Ovary (tissue), 9 donors: Measurements from ENCODE around the gene PHKB. TPM values are rescaled to one million over a fixed set of nuclear protein-coding genes. Genes with fewer than 3 reads are reported as not detected.

Experiments used
- DNase-seq, 5 donors: peaks; one replicate each; pipeline ENCODE4 v3.0.0-alpha.2; 2019 to 2020
- H3K27ac ChIP-seq, 2 donors: fragments of 200-600 bp; one replicate each; pipeline versions ENCODE4 v1.5.1 to v1.8.0; 2019 to 2022
- H3K27me3 ChIP-seq: fragments of 200-600 bp; one replicate; pipeline ENCODE4 v1.8.0; 2022
- H3K36me3 ChIP-seq: fragments of 200-600 bp; sonication (generic); one replicate; pipeline ENCODE4 v1.5.1; 2019
- H3K4me1 ChIP-seq: one replicate; pipeline ENCODE4 v1.8.1; 2013; ENCODE audit warnings: mild to moderate bottlenecking, moderate library complexity; ENCODE audit not compliant: insufficient read depth
- H3K4me3 ChIP-seq: fragments of 200-600 bp; sonication (generic); one replicate; pipeline ENCODE4 v1.5.1; 2017
- H3K9me3 ChIP-seq, 2 donors: fragments of 200-600 bp in 1 of 2; sonication (generic) in 1 of 2; one replicate each; pipeline versions ENCODE4 v1.5.1 to v1.8.1; 2013 to 2019; ENCODE audit warnings: mild to moderate bottlenecking in 1 of 2, moderate library complexity in 1 of 2
- CTCF ChIP-seq, 3 donors: fragments of 450-650 bp in 2 of 3; fragments of 200-600 bp in 1 of 3; IDR thresholded peaks; one replicate each; pipeline versions ENCODE4 v1.5.1 to v1.8.0; 2016 to 2022; ENCODE audit warnings: antibody characterized with exemption in 3 of 3, mild to moderate bottlenecking in 1 of 3
- EP300 ChIP-seq: sonication (generic); formaldehyde crosslinking; IDR thresholded peaks from one replicate; pipeline ENCODE4 v1.6.1; 2017; ENCODE audit warnings: antibody characterized with exemption
- POLR2A ChIP-seq: fragments of 450-650 bp; IDR thresholded peaks from one replicate; pipeline ENCODE4 v1.6.1; 2017; ENCODE audit warnings: antibody characterized with exemption, mild to moderate bottlenecking, moderate library complexity
- WGBS, 3 donors: extraction: QIAGEN DNeasy Blood & Tissue Kit in 1 of 3; methylation state at CpG; one replicate each; pipeline versions ENCODE4 v1.1.5 to v1.1.7; 2013 to 2017; 5-methylcytosine and 5-hydroxymethylcytosine counted together
- intact Hi-C, 4 donors: fragments of 100-400 bp; cut with DNase I; formaldehyde crosslinking; loops; one replicate each; pipeline versions ENCODE4 v1.11.0 to v1.15.1; 2022 to 2023
- polyA plus RNA-seq, 2 donors: library from polyadenylated mRNA; stranded (reverse); fragments of 200-250 nt in 1 of 2; fragments of 350-450 nt in 1 of 2; fragmentation: Illumina TruSeq in 1 of 2; extraction: RNeasy Lipid Tissue Mini Kit (QIAGEN cat#74804) in 1 of 2; gene quantifications; one replicate each; pipeline ENCODE4 v1.2.3, GENCODE V29; 2013 to 2014
- total RNA-seq, 7 donors: library from RNA; depleted of rRNA in 2 of 7; stranded (reverse); fragments of >200 nt in 2 of 7; fragmentation: NEBNext Ultra II Directional in 3 of 7; extraction: Animal tissue kit (Norgen Biotek cat#: 25700) in 3 of 7; gene quantifications; one replicate each; pipeline versions ENCODE4 v1.1.0 to v1.2.4, GENCODE V29; 2016 to 2023
- donor health status: DM: no; HTN: no; CAD: no; lungs with moderate emphysema.
- donor health status: DM: no; HTN: no; CAD: no.
- donor health status: Bipolar disorder and iron deficiency.
- donor health status: DM: yes; HTN: yes; CAD: no.
- donor health status: DM: no; HTN: no; CAD: no.
- donor health status: DM: yes; HTN: yes; CAD: no.

Gene PHKB
- total and polyA plus RNA-seq, 9 donors = 16.5 to 86.6 (median 59.4) TPM

GRCh38 chr16:47724115-47724785 lies 263.1 kb downstream of the PHKB start:
- WGBS, 3 donors = 74 to 77% (median 75%) methylated on average over 5 of the region's 5 CpGs

GRCh38 chr16:47725188-47725695 lies 264.1 kb downstream of the PHKB start:
- no peaks in the 10 kb centered on the region for H3K9me3 ChIP-seq
- no peak for TF ChIP-seq CTCF (IDR thresholded peaks at IDR 0.05)
- no peak for TF ChIP-seq EP300
- TF ChIP-seq POLR2A = no peak
- no peak for DNase-seq
- no peaks in the 10 kb centered on the region for H3K36me3 ChIP-seq
- intact Hi-C loops = no loop called here
- no peaks in the 10 kb centered on the region for H3K27me3 ChIP-seq
- H3K27ac ChIP-seq = no peak overlapping the region
- 87 to 90% (median 89%) methylated on average over 9 of the region's 9 CpGs for WGBS, 3 donors
- no peaks in the 10 kb centered on the region for H3K4me1 ChIP-seq
- H3K4me3 ChIP-seq = no peak overlapping the region

More at GRCh38 chr16:47724115-47724785, 263.1 kb downstream of the PHKB start:
- no peaks in the 10 kb centered on the region for H3K4me1 ChIP-seq
- intact Hi-C loops = no loop called here
- no peaks in the 10 kb centered on the region for H3K36me3 ChIP-seq
- H3K27me3 ChIP-seq = no peaks in the 10 kb centered on the region
- TF ChIP-seq CTCF (IDR thresholded peaks at IDR 0.05) (no peak), POLR2A (no peak), EP300 (no peak)
- no peak overlapping the region for H3K4me3 ChIP-seq
- DNase-seq = no peak
- H3K27ac ChIP-seq = no peak overlapping the region
- H3K9me3 ChIP-seq = no peaks in the 10 kb centered on the region

- no peaks in the 10 kb centered on the region for H3K36me3 ChIP-seq
- no peak overlapping the region for H3K27ac ChIP-seq
- no peaks in the 10 kb centered on the region for H3K9me3 ChIP-seq
- intact Hi-C loops = no loop called here
- H3K4me3 ChIP-seq = no peak overlapping the region
- H3K27me3 ChIP-seq = no peaks in the 10 kb centered on the region
- 78 to 82% (median 79%) methylated on average over 8 of the region's 8 CpGs for WGBS, 3 donors
- TF ChIP-seq EP300 (no peak), POLR2A (no peak), CTCF (IDR thresholded peaks at IDR 0.05) (no peak)
- DNase-seq = no peak
- no peaks in the 10 kb centered on the region for H3K4me1 ChIP-seq
Observed at GRCh38 chr16:47726031-47726675, 265.0 kb downstream of the PHKB start.

- no peak for DNase-seq
- Histone ChIP-seq H3K4me3 (no peak overlapping the region), H3K4me1 (no peaks in the 10 kb centered on the region), H3K36me3 (no peaks in the 10 kb centered on the region), H3K9me3 (no peaks in the 10 kb centered on the region), H3K27me3 (no peaks in the 10 kb centered on the region), H3K27ac (no peak overlapping the region)
- intact Hi-C loops = no loop called here
- TF ChIP-seq EP300 (no peak), POLR2A (no peak), CTCF (IDR thresholded peaks at IDR 0.05) (no peak)
- 89 to 96% (median 95%) methylated on average over 6 of the region's 6 CpGs for WGBS, 3 donors
Observed at GRCh38 chr16:47727131-47727530, 266.0 kb downstream of the PHKB start.
